Measurements from ENCODE around the gene H2BK1.

Gene H2BK1

DNA sequence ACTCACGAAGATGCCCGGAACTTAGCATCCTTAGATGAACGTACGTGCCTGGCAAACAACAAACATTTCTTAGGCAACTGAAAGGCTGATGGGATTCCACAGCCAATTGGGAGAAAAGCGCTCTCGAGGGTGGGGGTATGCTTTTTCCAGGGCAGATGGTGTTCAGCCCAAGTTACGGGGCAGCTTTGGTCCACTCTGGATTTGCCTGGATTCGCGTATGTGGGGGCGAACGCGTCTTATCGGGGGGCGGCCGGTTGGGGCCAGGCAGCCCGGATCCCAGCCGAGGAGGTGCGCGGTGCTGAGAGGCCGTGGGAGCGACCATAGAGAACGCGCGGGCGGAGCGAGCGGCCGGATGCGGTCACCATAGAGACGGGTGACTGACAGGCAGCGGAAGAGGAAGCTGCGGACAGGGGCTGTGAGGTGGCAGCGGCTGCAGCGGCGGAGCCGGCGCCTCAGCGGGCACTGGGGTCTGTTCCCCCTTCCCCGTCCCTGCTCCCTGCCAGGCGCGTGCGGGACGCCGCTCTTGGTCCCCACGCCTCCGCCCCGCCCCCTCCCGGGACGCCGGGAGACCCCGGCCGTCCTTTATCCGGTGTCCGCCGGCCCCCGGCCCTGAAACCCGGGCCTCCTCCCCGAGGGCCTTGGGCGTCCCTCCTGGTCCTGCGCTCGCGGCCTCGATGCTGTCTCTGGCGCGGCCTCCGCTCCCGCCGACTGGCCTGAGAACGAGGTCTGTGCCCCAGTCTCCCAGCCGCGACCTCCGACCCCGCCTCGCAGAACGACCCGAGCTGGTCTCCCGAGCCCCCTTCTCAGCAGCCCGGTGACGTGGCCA, 22.0 kb upstream of the H2BK1 start, which contains the start of gene CHPF2:
TSS of gene CHPF2 (plus strand) at position 393 of the 826 bp plus-strand sequence. CDS start 1,529 bp downstream, outside the sequence.
- DNase-seq, result peak; percentile 84

- DNase-seq, result no peak
Measured at GRCh38 chr7:151231080-151231479, 20.8 kb upstream of the H2BK1 start.

- no peak for DNase-seq
Measured at GRCh38 chr7:151229249-151229648, 19.0 kb upstream of the H2BK1 start.

- DNase-seq, result no peak
Measured at GRCh38 chr7:151228024-151228866, 18.0 kb upstream of the H2BK1 start.

- DNase-seq, result peak; percentile 98
Measured at GRCh38 chr7:151226875-151227782, 16.8 kb upstream of the H2BK1 start, which contains the start of gene ABCF2. Gene ABCF2, minus strand, starts transcription at chr7:151227205. Its CDS starts 747 bp downstream, at chr7:151226458.

DNA sequence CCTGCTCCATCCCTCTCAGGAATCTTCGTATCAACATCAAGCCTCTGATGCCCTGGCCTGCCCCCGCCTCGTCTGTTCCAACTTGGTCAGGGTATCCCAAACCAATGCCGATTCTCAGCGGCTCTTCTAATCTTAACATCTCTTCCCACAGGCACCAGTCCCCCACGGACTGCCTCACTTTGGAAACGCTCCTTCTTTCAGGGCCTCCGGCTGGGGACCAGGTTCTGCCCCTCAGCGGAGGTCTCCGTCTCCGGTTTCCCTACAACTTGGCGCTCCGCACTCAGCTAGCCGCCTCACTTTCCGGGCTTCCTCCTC, 16.2 kb upstream of the H2BK1 start:
- no peak for DNase-seq

DNA sequence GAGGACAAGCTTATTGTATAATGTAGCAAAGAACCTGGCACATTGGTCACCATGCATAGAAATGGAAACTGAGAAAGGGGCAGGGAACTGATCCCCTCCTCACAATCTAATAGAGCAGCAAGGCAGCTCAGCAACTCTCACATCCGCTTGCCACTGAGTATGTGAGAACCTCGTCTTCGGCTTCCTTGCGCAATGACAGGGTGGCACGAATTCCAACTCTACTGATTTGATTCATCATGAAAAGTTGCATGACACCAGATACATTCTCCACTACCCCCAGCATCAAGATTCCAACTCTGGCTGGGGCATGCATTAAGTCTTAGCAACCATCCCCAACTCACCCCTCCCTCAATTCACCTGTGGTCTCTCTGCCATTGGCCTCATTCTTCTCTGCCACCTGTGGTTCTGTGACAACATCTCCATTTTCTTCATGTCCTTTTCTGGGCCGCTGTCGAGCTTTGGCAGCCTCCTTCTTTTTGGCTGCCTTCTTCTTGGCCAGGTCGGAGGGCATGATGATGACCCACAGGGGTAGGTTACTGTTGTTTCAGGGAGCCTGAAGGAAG, 15.7 kb upstream of the H2BK1 start:
- no peak for DNase-seq

GRCh38 chr7:151223728-151224127, 13.4 kb upstream of the H2BK1 start:
- no peak for DNase-seq

DNA sequence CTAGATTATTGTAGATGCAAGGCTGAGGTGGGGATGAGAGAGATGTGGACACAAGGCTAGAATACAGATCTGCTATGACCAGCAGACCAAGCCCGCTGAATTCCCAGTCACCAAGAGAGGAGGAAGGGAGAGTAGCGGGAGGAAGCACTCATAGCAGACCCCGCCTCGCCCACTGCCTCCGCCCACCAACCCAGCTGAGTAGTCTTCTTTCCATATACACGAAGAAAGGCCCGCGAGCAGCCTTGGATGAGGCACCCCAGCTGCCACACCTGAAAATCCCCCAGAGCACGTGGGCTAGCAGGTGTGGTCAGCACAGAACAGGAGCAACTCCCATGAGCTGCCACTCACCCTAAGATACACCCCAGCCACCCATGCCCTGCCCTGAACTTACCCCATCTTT, 7.9 kb upstream of the H2BK1 start:
- no peak for DNase-seq

DNA sequence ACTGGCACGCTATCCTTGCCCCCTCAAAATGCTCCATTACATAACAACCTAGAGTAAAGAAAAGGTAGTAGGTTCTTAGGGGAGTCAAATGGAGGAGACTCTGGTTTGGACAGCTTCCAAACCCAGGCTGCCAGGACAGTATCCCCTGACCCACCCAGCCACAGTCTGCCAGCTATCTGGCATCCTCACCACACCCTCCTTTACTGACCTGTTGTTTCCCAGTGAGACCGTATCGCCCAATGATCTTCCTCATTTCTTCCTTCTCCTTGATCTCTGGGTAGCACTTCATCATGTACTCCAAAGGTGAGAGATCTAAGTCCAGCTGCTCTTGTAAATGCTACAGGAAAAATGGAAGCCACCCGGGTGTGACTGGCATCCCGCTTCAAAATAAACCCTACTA, 5.1 kb upstream of the H2BK1 start:
- no peak for DNase-seq

DNA sequence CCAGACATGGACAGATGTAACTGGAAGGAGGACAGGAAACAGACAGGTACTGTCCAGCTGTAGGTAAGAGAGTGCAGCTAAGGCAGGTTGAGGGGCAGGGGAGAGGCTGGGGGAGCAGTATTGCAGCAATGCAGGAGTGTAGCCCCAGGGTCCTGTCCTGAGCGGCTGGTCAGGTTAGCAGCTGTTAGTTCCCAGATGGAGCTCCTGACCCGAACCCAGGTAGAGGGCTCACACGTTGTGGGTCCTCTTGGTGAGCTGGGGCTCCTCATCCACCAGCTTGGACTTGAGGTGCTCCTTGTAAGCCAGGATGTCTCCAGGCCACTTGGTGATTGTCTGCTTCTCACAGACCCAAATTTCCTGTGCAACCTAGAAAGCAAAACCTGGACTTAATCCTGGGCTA, 3.5 kb upstream of the H2BK1 start:
- DNase-seq, result no peak

- DNase-seq, result no peak
Measured at GRCh38 chr7:151212626-151213025, 2.3 kb upstream of the H2BK1 start.

GRCh38 chr7:151211155-151211772, 976 bp upstream of the H2BK1 start:
- no peak for DNase-seq

DNA sequence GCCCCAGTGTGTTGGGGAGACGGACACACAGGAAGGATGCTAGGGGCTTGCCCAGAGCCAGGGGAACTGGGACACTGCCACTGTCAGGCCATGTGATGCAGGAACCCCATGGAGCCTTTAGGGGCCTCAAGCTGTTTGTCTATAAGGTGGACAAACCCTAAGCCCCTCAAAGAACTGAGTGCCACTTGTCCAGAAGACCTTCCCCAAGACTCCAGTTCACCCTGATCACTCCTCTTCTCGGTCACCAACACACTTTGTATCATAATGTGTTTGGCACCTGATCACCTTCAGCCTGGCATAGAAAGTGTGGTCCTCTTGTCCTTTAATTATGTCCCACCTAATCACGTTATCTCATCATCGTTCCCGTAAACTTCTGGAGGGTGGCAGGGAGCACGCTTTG, 700 bp downstream of the H2BK1 start:
- no peak for DNase-seq

- DNase-seq, result no peak
Measured at GRCh38 chr7:151208253-151208862, 1.9 kb downstream of the H2BK1 start.

DNA sequence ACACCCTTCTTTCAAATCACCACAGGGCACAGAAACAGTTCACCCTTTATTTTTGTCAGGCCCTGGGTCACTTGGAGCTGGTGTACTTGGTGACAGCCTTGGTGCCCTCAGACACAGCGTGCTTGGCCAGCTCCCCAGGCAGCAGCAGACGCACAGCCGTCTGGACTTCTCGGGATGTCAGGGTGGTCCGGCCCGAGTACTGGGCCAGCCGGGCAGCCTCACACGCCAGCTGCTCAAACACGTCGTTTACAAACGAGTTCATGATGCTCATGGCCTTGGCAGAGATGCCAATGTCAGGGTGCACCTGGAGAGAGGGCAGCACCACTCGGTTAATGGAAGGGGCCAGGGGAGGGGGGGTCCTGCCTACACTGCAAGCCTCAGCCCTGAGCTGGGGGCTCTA, 2.5 kb downstream of the H2BK1 start:
- no peak for DNase-seq

- no peak for DNase-seq
Measured at GRCh38 chr7:151207315-151207714, 3.0 kb downstream of the H2BK1 start.

GRCh38 chr7:151206914-151207313, 3.4 kb downstream of the H2BK1 start:
- DNase-seq, result no peak

- DNase-seq, result no peak
Measured at GRCh38 chr7:151205730-151206129, 4.6 kb downstream of the H2BK1 start.

DNA sequence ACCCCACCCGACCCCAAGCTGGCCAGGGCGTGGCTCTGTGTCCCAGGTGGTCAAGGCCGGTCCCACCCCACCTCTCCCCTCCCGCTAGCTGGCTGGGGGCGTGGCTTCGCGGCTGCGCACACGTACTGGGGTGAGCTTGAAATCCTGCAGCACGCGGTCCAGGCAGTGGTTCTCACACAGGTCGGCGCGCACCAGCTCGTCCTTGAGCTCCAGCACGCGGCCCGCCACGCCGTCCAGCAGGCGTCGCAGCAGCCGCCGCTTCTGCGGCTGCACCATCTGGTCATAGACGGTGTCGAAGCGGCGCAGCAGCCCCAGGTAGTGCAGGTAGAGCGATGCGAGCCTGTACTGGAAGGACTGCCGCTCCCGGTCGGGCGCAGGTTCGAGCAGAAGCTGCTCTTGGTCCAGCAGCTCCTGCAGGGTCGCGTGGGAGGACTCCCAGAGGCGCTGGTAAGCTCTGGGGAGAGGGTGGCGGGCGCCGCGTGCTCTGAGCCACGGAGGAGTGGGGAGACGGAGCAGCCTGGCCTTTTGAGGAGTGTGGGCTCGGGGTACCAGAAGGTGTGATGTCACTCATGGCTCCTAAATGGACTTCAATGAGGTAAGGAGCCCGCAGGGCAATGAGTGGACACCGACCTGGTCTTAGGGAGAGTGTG, 5.8 kb downstream of the H2BK1 start:
- no peak for DNase-seq

DNA sequence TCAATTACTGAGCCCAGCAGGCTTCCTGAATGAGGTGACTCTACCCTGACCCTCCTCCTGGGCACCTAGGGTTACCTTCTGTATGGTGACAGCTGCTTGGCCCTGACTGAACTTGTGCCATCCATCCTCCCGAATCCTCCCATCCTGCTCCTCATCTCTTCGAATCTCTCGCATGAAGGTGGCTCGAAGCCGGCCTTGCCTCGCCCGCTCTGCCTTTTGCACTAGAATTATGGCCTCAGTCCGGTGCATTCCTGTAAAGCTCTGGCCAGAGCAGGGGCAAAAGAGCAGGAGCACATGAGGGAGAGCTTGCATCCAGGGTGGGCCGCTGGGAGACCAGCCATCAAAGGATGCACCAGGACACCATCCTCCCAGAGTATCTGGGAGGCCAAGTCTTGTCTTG, 7.5 kb downstream of the H2BK1 start:
- DNase-seq, result no peak

Data from activated gamma-delta T cell (primary cell).